Naive B cell (primary cell): Measurements from ENCODE around the gene MTR. TPM values are rescaled to one million over a fixed set of nuclear protein-coding genes. Genes with fewer than 3 reads are reported as not detected.

ENCODE experiments used
- ATAC-seq, 2 donors: fragments of 150-1000 bp; cut with Tn5 transposase; 2 replicates each; pipeline ENCODE4 v1.10.0; 2021; ENCODE audit warnings: low read depth in 2 of 2, mild to moderate bottlenecking in 2 of 2, moderate library complexity in 2 of 2
- DNase-seq: peaks from one replicate; pipeline ENCODE4 v3.0.0; 2022
- H3K27ac Mint-ChIP-seq, 6 donors: one replicate each; pipeline ENCODE4 v1.8.0; 2020 to 2022; ENCODE audit warnings: mild to moderate bottlenecking in 6 of 6, mixed read lengths in 6 of 6, moderate library complexity in 5 of 6, inconsistent platforms in 2 of 6
- H3K27me3 Mint-ChIP-seq, 3 donors: one replicate each; pipeline ENCODE4 v1.8.0; 2021 to 2022; ENCODE audit warnings: mixed read lengths in 3 of 3, mild to moderate bottlenecking in 1 of 3
- H3K36me3 Mint-ChIP-seq, 2 donors: one replicate each; pipeline ENCODE4 v1.8.0; 2020 to 2022; ENCODE audit warnings: mixed read lengths in 2 of 2, inconsistent platforms in 1 of 2, mild to moderate bottlenecking in 1 of 2
- H3K4me1 Mint-ChIP-seq, 3 donors: one replicate each; pipeline ENCODE4 v1.8.0; 2020 to 2022; ENCODE audit warnings: mixed read lengths in 3 of 3, inconsistent platforms in 1 of 3, mild to moderate bottlenecking in 1 of 3, moderate library complexity in 1 of 3
- H3K4me3 Mint-ChIP-seq, 8 donors: one replicate each; pipeline ENCODE4 v1.8.0; 2020 to 2022; ENCODE audit warnings: mild to moderate bottlenecking in 8 of 8, mixed read lengths in 8 of 8, moderate library complexity in 8 of 8, inconsistent platforms in 2 of 8
- H3K9me3 Mint-ChIP-seq, 7 donors: one replicate each; pipeline ENCODE4 v1.8.0; 2020 to 2022; ENCODE audit warnings: mixed read lengths in 7 of 7, mild to moderate bottlenecking in 5 of 7, inconsistent platforms in 2 of 7, moderate library complexity in 1 of 7
- polyA plus RNA-seq, 6 donors: library from polyadenylated mRNA; unstranded; fragments of 300-500 nt; fragmentation: Illumina TruSeq; gene quantifications; one replicate each; pipeline ENCODE4 v1.2.3, GENCODE V29; 2021; ENCODE audit warnings: low read depth in 6 of 6

Gene MTR
- polyA plus RNA-seq, 6 donors from 2014 or later = 5.2 to 17.9 (median 14.7) TPM

- Mint-ChIP-seq H3K36me3 (no peaks in the 10 kb centered on the region), H3K27me3 (peaks cover 5 to 15% (median 14%) of the 10 kb centered on the region in 3 donors), H3K4me3 (no peak overlapping the region), H3K27ac (peak overlapping the region in 1 of 6 donors; percentile 23), H3K9me3 (no peaks in the 10 kb centered on the region), H3K4me1 (peaks cover 0 to 6% (median 0%) of the 10 kb centered on the region in 3 donors)
- ATAC-seq (no peak), DNase-seq (no peak)
Observed at GRCh38 chr1:236760986-236761385, 34.1 kb upstream of the MTR start.

- ATAC-seq (no peak), DNase-seq (no peak)
- H3K36me3 Mint-ChIP-seq = no peaks in the 10 kb centered on the region
- H3K9me3 Mint-ChIP-seq = no peaks in the 10 kb centered on the region
- H3K27me3 Mint-ChIP-seq = peaks cover 10 to 18% (median 16%) of the 10 kb centered on the region in 3 donors
- H3K4me1 Mint-ChIP-seq = peaks cover 0 to 6% (median 0%) of the 10 kb centered on the region in 3 donors
- no peak overlapping the region for H3K4me3 Mint-ChIP-seq
- no peak overlapping the region for H3K27ac Mint-ChIP-seq
Observed at GRCh38 chr1:236761397-236762132, 33.5 kb upstream of the MTR start.

DNA sequence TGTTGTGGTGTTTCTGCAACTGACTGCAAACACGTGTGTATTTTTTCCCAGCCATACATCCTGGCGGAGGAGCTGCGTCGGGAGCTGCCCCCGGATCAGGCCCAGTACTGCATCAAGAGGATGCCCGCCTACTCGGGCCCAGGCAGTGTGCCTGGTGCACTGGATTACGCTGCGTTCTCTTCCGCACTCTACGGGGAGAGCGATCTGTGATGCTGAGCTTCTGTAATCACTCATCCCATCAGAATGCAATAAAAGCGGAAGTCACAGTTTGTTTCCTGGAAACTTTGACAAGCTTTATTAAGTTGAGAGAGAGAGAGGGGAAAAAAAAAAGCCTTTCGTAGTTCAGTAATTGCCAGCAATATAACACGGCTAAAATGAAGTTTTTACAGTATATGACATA lies 32.7 kb upstream of the MTR start:
- no peak overlapping the region for H3K4me3 Mint-ChIP-seq
- DNase-seq = no peak

DNA sequence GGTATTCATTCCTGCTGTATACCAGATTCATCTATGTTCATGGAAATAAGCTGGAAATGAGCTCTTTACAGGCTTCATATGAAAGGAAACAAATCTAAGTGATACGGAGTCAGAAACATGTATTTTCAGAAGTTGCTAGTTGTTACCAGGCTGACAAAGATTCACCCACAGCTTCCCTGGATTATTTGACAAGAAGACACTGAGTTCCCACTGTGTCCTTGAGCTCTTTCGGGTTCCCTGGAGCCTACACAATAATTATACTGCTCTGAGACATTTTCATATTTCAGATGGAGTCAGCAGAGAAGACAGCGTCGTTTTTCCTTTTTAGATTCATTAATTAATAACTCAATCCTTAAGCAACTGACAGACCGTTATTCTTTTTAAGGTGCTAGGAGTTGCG lies 29.3 kb upstream of the MTR start:
- no peaks in the 10 kb centered on the region for H3K36me3 Mint-ChIP-seq
- no peaks in the 10 kb centered on the region for H3K4me1 Mint-ChIP-seq
- ATAC-seq (no peak), DNase-seq (no peak)
- H3K27me3 Mint-ChIP-seq = peaks cover 25 to 38% (median 27%) of the 10 kb centered on the region in 3 donors
- no peaks in the 10 kb centered on the region for H3K9me3 Mint-ChIP-seq
- no peak overlapping the region for H3K4me3 Mint-ChIP-seq
- H3K27ac Mint-ChIP-seq = no peak overlapping the region

More for the DNA sequence above, 32.7 kb upstream of the MTR start:
- Mint-ChIP-seq H3K4me1 (peaks cover 0 to 6% (median 0%) of the 10 kb centered on the region in 3 donors), H3K27me3 (peaks cover 10 to 23% (median 18%) of the 10 kb centered on the region in 3 donors), H3K27ac (peak overlapping the region in 1 of 6 donors; percentile 7), H3K9me3 (no peaks in the 10 kb centered on the region), H3K36me3 (no peaks in the 10 kb centered on the region)
- ATAC-seq = no peak

GRCh38 chr1:236766506-236766905 lies 28.6 kb upstream of the MTR start:
- DNase-seq (no peak), ATAC-seq (no peak)
- Mint-ChIP-seq H3K9me3 (no peaks in the 10 kb centered on the region), H3K27ac (no peak overlapping the region), H3K4me3 (no peak overlapping the region), H3K36me3 (no peaks in the 10 kb centered on the region), H3K4me1 (no peaks in the 10 kb centered on the region), H3K27me3 (peaks cover 25 to 38% (median 33%) of the 10 kb centered on the region in 3 donors)

DNA sequence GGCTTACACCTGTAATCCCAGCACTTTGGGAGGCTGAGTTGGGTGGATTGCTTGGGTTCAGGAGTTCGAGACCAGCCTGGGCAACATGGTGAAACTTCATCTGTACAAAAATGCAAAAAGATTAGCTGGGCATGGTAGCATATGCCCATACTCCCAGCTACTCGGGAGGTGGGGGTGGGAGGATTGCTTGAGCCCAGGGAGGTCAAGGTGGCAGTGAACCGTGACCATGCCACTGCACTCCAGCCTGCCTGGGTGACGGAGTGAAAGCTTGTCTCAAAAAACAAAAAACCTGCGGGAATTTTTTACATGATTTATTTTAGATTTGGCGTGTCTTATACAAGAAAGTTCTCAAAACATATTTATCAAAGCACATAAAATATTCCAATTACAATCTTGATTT lies 27.8 kb upstream of the MTR start:
- DNase-seq (no peak), ATAC-seq (no peak)
- no peaks in the 10 kb centered on the region for H3K4me1 Mint-ChIP-seq
- H3K27me3 Mint-ChIP-seq = peaks cover 24 to 38% (median 36%) of the 10 kb centered on the region in 3 donors
- H3K4me3 Mint-ChIP-seq = no peak overlapping the region
- no peak overlapping the region for H3K27ac Mint-ChIP-seq
- H3K36me3 Mint-ChIP-seq = no peaks in the 10 kb centered on the region
- no peaks in the 10 kb centered on the region for H3K9me3 Mint-ChIP-seq

GRCh38 chr1:236768601-236769000 lies 26.5 kb upstream of the MTR start:
- Mint-ChIP-seq H3K27ac (no peak overlapping the region), H3K9me3 (no peaks in the 10 kb centered on the region), H3K36me3 (no peaks in the 10 kb centered on the region), H3K4me3 (no peak overlapping the region), H3K27me3 (peaks cover 24 to 38% (median 36%) of the 10 kb centered on the region in 3 donors), H3K4me1 (no peaks in the 10 kb centered on the region)
- DNase-seq (no peak), ATAC-seq (no peak)

GRCh38 chr1:236773919-236774318 lies 21.2 kb upstream of the MTR start:
- H3K27ac Mint-ChIP-seq = no peak overlapping the region
- DNase-seq (no peak), ATAC-seq (no peak)
- peaks cover 42 to 48% (median 46%) of the 10 kb centered on the region in 3 donors for H3K27me3 Mint-ChIP-seq
- no peaks in the 10 kb centered on the region for H3K4me1 Mint-ChIP-seq
- H3K36me3 Mint-ChIP-seq = peaks cover 7% of the 10 kb centered on the region in 2 donors
- peaks cover 0 to 19% (median 8%) of the 10 kb centered on the region in 7 donors for H3K9me3 Mint-ChIP-seq
- H3K4me3 Mint-ChIP-seq = no peak overlapping the region

DNA sequence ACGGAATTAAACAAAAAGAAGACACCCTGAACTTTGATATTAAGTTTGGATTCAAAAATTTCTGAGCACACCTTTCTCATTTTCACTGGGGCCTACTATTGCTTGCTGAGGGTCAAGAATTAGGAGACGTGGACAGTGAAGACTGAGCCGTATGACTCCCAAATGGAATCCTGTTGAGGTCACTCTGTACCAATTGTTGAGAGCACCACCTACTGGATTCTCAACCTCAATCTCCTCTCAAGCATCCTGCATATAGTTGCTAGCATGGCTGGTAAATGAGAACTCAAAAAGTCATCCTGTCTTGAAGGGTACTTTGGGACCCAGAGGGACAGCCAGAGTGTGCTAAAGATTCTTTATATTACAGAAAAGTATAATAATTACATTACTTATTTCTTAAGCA lies 20.2 kb upstream of the MTR start:
- Mint-ChIP-seq H3K9me3 (peaks cover 5 to 27% (median 15%) of the 10 kb centered on the region in 7 donors), H3K4me1 (no peaks in the 10 kb centered on the region), H3K27ac (no peak overlapping the region), H3K36me3 (peaks cover 13 to 15% of the 10 kb centered on the region in 2 donors), H3K27me3 (peaks cover 38 to 46% (median 44%) of the 10 kb centered on the region in 3 donors), H3K4me3 (no peak overlapping the region)
- ATAC-seq (no peak), DNase-seq (no peak)

DNA sequence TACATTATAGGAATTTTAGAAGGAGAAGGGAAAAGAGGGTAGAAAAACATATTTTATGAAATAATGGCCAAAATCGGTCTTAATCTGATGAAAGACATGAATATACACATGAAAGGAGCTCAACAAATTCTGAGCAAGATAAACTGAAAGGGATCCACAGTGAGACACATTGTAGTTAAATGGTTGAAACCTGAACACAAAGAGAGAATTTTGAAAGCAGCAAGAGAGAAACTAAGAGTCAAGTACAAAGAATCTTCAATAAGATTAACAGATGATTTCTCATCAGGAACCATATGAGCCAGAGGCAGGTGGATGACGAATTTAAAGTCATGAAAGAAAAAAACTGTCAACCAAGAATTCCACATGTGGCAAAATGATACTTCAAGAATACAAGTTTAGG lies 15.8 kb upstream of the MTR start:
- H3K9me3 Mint-ChIP-seq = peaks cover 5 to 27% (median 15%) of the 10 kb centered on the region in 7 donors
- ATAC-seq (no peak), DNase-seq (no peak)
- H3K4me1 Mint-ChIP-seq = no peaks in the 10 kb centered on the region
- H3K27ac Mint-ChIP-seq = no peak overlapping the region
- H3K4me3 Mint-ChIP-seq = peak overlapping the region in 1 of 8 donors; percentile 31
- peaks cover 38 to 53% (median 42%) of the 10 kb centered on the region in 3 donors for H3K27me3 Mint-ChIP-seq
- peaks cover 13 to 15% of the 10 kb centered on the region in 2 donors for H3K36me3 Mint-ChIP-seq

- Mint-ChIP-seq H3K4me3 (no peak overlapping the region), H3K27ac (no peak overlapping the region), H3K27me3 (peaks cover 12 to 31% (median 26%) of the 10 kb centered on the region in 3 donors), H3K9me3 (peaks cover 0 to 6% (median 3%) of the 10 kb centered on the region in 7 donors), H3K4me1 (no peaks in the 10 kb centered on the region), H3K36me3 (no peaks in the 10 kb centered on the region)
- no peak for DNase-seq
- ATAC-seq = no peak
Observed at GRCh38 chr1:236785477-236785876, 9.6 kb upstream of the MTR start.

DNA sequence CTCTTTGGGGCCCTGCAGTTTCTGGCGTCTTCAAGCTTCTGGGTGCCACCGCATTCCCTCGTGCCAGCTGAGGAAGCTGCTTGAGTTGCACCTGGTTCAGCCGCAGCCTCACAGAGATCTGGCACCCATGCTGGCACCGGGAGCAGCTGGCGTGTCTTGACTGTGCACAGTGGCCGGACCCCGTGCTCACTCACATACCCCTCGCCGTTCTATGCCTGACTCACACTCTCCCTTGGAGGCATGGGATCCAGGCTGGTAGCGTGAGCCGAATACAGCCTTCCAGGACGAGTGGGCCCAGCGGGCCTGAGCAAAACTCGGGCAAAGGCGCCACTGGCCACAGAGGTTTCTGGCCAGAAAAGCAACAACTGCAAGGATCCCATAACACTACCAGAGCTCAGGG lies 8.6 kb upstream of the MTR start:
- peaks cover 0 to 6% (median 3%) of the 10 kb centered on the region in 7 donors for H3K9me3 Mint-ChIP-seq
- no peak overlapping the region for H3K27ac Mint-ChIP-seq
- no peak overlapping the region for H3K4me3 Mint-ChIP-seq
- H3K36me3 Mint-ChIP-seq = no peaks in the 10 kb centered on the region
- ATAC-seq = no peak
- DNase-seq = no peak
- no peaks in the 10 kb centered on the region for H3K4me1 Mint-ChIP-seq
- H3K27me3 Mint-ChIP-seq = peaks cover 10 to 26% (median 24%) of the 10 kb centered on the region in 3 donors

GRCh38 chr1:236794585-236795034 lies 482 bp upstream of the MTR start:
- H3K27me3 Mint-ChIP-seq = peaks cover 14 to 25% (median 17%) of the 10 kb centered on the region in 3 donors

More at GRCh38 chr1:236794585-236795034, 482 bp upstream of the MTR start:
- DNase-seq (no peak), ATAC-seq (peak; percentile 12 to 24)
- peak overlapping the region; percentile 90 to 99 (median 97) for H3K4me3 Mint-ChIP-seq
- no peaks in the 10 kb centered on the region for H3K9me3 Mint-ChIP-seq
- peaks cover 20 to 34% (median 26%) of the 10 kb centered on the region in 3 donors for H3K4me1 Mint-ChIP-seq
- H3K27ac Mint-ChIP-seq = peak overlapping the region; percentile 96 to 99 (median 98)
- no peaks in the 10 kb centered on the region for H3K36me3 Mint-ChIP-seq
